GM18873 (cell line): ENCODE data around the gene TNS1.

Experiments used
- ATAC-seq: cut with Tn5 transposase; IDR thresholded peaks from one replicate; pipeline ENCODE4 v1.9.1; 2021; ENCODE audit warnings: mild to moderate bottlenecking, moderate library complexity, moderate number of reproducible peaks; ENCODE audit not compliant: unreplicated experiment, low FRiP score

The TNS1 gene

DNA sequence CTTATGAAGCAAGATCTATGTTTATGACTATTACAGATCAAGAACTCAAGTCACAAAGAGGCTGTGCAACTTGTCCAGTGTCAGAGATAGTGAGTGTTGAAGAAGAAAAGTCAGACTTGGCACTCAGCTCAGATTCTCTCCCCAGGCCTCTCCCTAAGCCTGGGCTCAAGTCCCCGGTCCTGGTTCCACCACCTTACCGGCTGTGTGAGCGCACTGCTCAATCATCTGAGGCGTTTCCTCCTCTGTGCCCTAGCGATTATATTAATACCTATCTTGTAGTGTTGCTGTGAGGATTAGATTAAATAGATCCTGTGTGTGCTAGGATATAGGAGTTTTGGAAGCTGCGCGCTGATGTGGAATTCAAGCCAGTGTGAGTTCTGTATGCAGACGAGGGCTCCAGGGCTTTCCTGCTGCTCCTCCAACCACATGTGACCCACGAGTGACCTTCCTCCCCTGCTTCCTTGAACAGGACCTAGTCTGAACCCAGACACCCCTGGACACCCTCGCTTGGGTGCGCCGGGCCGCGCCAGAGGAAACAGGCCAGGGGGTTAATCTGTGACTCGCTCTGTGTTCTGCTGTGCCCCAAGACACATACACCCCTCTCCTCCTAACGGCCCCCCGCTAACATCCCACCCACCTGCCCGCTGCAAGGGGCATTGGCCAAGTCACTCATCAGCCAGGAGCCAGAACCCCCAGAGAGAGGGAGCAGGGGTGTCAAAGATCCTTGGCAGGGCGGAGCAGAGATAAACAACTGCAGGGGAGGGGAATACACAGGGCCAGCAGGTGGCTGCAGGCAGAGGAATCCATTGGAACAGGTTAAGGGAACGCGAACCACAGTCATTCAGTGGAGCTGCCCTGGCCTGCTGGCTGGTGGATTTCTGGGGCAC is 38.3 kb downstream of the TNS1 start:
- ATAC-seq: no peak

DNA sequence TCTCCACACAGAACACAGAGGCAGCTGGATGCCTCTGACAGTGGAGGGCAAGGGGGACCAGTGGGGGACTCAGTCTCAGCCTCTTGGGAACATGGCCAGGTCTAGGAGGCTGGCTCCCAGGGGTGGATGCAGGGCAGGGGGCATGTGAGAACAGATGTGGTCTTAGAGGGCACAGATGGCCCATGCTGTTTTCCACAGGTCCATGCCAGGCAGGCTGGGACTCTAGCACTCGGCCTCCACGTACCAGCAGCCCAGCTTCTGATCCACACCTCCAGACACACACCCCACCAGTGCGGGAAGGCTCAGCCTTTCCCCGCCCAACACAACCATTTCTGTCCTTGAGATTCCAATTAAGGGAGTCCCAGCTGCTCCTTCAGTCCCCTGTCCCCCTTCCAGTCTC is 42.4 kb downstream of the TNS1 start:
- no peak for ATAC-seq

DNA sequence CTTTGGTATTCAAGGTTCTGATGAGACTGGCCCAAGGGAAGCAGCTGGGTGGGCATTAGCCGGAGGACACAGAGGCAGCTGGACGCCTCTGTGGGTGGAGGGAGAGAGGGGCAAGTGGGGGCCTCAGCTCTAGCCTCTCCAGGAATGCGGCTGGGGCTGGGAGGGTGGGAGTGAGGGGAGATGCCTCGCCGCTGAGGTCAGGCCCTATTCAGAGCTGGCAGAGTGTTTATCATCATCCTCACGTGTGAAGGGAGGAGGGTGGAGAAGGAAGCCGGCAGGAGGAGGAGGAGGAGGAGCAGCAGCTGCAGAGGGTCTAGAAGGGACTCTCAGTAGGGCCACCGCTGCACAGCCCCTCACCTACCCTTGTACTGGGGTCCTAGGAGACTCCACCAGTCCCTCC is 43.1 kb downstream of the TNS1 start:
- ATAC-seq: no peak

DNA sequence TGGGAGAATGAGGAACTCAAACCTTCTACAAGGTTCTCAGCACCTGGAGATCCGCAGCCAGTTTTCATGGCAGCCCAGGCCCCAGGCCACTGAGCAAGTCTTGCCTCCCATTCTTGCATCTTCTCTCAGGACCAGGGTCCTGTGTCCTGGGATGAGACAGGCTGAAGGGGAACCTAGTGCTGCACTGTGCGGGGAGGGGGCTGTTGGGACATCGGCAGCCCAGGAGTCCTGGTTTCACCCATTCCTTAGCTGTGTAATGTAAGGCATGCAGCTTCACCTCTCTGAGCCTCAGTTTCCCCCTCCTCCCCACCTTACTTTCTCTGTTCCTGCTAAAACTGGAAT is 43.9 kb downstream of the TNS1 start:
- no peak for ATAC-seq

- ATAC-seq: no peak
These were observed 44.5 kb downstream of the TNS1 start for GRCh38 chr2:217958206-217958883.

- ATAC-seq: no peak
These were observed 46.0 kb downstream of the TNS1 start for GRCh38 chr2:217956586-217957457.

DNA sequence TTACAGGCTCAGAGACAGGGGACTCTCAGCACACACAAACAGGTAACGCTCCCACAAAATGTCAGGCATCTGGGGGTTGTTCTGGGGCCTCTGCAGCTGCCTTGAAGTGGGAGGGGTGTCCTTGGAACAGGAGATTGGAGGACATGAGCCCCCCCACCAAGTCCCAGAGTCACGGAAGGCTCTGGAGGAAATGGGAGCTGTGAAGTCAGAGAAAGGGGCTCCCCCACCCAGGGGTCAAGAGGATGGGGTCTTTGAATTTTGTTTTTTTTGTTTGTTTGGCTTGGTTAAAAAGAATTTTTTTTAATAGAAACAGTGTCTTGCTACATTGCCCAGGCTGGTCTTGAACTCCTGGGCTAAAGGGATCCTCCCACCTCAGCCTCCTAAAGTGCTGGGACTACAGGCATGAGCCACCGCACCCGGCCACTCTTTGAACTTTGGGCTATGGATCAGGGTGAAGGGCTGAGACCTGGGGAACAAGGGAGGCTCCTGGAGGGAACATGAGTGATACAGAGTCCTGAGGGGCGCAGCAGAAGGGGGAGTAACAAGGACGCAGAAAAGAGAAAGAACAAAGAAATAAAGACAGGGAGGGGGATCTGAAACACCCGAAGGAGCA is 46.8 kb downstream of the TNS1 start:
- no peak for ATAC-seq

DNA sequence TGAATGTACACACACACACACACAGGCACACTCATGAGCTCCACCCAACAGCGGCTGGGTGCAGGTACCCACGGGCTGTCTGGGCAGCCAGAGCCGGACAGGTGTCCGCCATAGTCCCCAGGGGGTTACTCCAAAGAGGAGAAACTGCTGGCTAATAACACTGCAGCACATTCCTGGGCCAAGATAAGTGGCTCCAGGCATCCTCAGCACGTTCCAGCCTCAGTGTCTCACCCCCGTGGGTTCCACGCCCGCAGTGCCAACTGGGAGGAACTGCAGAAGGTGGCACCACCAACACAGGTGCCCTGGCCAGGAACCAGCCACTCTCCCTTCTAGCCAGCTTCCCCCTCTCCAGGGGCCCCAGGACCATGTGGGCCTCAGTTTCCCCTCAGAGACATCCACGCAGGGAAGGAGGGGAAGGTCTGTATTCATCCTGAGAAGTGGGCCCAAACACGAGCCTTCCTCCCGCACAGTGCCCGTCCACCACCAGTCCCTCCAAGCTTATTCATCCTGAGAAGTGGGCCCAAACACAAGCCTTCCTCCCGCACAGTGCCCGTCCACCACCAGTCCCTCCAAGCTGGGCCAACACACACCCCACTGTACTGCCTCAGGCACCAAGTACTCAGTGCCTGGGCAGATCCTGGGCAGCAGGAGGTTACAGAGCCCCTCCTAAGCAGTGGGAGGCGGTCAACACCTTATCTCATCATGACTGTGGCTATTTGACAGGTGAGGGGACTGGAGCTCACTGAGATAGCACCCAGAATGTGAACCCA is 47.6 kb downstream of the TNS1 start:
- no peak for ATAC-seq

DNA sequence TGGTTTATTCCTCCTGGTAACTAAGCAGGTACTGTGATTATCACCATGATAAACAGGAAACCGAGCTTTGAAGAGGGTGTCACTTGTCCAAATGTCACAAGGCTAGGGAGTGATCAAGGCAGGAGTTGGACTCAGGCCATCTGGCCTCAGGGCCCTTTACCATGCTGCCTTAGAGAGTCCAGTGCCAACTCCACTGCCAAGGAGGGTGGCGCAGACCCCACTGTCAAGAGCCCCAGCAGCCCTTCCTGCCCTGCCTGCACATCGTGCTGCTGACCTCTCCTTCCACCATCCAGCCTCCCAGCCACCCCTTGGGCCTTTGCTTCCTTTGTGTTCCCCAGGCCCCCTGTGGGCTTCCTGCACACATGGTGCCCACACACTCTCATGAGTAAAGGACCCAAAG is 48.3 kb downstream of the TNS1 start:
- no peak for ATAC-seq

DNA sequence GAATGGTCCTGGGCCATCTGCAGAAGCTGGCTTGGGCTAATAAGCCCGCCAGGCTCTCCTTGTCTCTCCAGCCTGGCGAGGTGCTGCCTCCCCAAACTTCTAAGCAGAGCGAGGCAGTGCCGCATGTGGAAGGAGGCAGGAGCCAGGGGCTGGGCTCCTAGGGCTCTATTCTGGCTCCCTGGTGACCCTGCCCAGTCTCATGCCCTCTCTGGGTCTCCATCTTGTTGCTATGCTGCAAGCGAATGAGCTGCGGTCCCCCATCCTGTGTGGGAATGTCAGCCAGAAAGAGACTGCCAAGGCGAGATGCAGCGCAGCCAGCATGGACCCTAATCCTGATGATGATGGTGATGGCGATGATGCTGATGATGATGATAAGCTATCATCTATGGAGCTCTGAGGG is 48.7 kb downstream of the TNS1 start:
- no peak for ATAC-seq

- ATAC-seq: no peak
These were observed 49.3 kb downstream of the TNS1 start for GRCh38 chr2:217953531-217953932.

DNA sequence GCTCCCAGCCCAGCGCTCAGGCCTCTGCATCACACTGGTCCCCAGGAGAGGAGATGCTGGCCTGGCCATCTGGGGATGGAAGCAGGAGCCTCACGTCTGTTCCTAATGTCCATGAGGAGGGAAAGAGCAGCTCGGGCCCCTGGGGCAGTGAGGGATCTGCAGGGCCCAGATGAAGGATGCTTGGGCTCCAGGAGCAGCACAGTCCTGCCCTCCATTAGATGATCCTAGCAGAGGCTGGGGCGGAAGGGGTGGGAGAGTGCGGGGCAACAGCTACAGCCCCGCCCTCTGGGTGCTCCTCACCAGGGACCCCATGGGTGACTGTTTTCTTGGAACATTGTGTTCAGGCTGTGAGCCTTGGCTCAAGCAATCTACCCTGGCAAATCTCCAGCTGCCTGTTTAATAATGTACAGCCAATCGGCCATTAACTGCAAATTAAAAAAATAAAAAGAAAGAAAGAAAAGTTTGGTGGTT is 49.7 kb downstream of the TNS1 start:
- no peak for ATAC-seq

DNA sequence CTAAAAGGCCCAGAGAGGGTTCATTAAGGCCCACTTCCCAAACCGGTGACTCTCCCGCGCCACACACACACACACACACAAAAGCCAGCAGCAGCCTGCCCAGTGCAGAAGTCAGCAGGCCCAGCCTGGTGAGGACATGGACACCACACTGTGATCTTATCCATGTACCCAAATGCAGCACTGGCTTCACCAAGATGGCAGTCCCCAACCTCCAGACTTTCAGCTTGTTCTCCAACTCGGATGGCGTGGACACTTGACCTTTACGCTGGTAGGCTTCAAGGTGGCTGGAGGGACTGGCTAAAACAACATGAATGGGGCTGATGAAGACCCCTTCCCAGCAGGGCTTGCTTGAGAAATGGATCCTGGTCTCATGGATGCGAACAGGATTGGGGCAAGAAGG is 50.4 kb downstream of the TNS1 start:
- no peak for ATAC-seq

DNA sequence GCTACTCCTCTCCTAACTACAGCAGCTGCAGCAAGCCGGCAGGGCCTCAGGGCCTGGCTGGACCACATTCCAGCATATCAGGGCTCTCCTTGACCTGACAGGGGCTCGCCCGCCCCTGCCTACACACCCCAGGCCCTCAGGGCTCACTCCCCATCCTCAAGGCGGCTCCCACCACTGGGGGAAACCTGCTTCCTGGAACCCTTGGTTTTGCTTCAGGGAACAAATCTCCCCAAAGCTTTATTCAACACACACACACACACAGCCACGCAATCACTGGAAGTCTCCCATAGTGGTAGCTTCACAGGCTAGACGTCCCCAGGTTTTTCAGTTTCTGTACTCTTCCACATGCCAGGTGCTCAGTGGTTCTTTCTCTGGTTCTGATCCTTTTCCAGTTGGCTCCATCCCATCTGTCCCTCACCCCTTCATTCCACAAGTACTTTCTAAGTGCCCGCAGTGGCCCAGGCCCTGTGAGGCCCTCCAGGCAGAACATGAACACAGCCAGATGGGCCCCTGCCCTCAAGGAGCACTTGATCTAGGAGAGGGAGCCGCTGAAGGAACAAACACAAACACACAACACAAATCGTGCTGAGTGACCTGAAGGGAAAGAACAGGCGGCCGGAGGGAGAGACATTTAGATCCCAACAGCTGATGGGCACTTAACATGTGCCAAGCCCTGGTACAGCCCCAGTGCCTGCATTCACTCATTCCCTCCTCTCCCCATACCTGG is 51.1 kb downstream of the TNS1 start:
- no peak for ATAC-seq

DNA sequence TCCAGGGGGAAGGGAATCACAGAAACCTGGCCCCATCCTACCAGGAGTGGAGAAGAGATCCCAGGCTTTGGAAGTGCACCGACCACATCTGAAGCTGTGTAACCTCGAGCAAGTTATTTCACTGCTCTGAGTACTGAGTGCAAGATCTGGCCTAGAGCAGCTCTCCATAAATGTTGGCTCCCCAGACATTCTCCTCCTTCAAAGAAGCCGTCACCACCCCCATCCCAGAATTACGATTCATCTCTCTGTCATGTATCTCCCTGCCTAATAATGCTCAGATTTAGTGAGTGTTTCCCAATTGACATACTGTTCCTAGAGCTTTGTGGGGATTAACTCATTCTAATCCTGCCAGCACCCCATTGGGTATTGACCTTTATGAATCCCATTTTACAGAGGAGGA is 51.7 kb downstream of the TNS1 start:
- ATAC-seq: no peak

- ATAC-seq: no peak
These were observed 52.4 kb downstream of the TNS1 start for GRCh38 chr2:217950401-217950871.

DNA sequence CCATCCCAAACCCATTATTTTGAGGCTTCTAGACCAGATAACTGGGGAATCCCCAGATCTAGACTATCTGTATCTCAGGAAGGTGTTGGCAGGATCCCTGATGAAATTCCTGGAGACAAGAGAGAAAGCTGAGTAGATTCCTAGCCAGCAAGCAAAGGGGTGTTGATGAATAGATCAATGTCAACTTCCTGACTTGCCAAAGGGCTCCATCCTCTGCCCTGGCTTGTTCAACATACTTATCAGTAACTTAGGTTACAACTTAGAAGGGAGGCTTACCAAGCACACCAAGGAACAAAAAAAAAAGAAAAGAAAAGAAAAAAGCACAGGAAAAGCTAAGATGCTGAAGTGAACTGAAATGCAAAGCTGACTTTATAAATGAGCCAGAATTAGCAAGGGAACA is 53.3 kb downstream of the TNS1 start:
- ATAC-seq: no peak

DNA sequence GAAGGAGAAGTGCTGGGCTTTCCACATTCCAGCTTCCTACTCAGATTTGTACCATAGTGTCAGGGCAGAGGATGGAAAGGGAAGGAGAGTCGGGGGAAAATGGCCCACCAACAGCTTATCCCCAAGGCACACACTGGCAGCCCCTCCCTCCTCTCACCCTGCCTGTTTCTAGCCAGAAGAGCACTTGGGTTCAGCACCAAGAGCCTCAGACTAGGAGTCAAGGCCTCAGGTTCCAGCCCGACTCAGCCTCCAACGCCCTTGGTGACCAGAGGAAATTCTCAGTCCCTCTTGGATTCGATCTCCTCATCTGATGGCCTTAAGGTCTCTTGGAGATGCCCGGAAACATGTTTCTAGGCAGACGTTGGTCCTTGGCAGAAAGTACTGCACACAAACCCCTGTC is 53.9 kb downstream of the TNS1 start:
- no peak for ATAC-seq

GRCh38 chr2:217948351-217948791 is 54.4 kb downstream of the TNS1 start:
- no peak for ATAC-seq
